CD14-positive monocyte (primary cell): ENCODE results near the gene PPEF1. TPM values are rescaled to one million over a fixed set of nuclear protein-coding genes. Genes with fewer than 3 reads are reported as not detected.
A peak's percentile ranks its signal among the peaks of the same experiment; 100 is the strongest.

Source experiments
- DNase-seq, 3 donors: peaks; one replicate each; pipeline ENCODE4 v3.0.0-alpha.2; 2011 to 2022
- H2AFZ ChIP-seq: 2 replicates; pipeline ENCODE4 v1.6.0; 2012; ENCODE audit warnings: mild to moderate bottlenecking, low read depth, low read length, inconsistent platforms; ENCODE audit not compliant: insufficient read depth, poor library complexity, severe bottlenecking
- H3K27ac ChIP-seq, 2 donors: 1 replicate in 1 of 2; 2 replicates in 1 of 2; pipeline ENCODE4 v1.5.1; 2012 to 2013; ENCODE audit warnings: low read length in 2 of 2, control low read depth in 1 of 2, inconsistent platforms in 1 of 2, low read depth in 1 of 2, mild to moderate bottlenecking in 1 of 2
- H3K27me3 ChIP-seq, 2 donors: one replicate each; pipeline versions ENCODE4 v1.6.0 to v1.6.1; 2011 to 2013; ENCODE audit warnings: low read length in 2 of 2; ENCODE audit not compliant: control insufficient read depth in 2 of 2, insufficient read depth in 2 of 2
- H3K36me3 ChIP-seq, 2 donors: replicated peaks in 1 of 2; 1 replicate in 1 of 2; 2 replicates in 1 of 2; pipeline versions ENCODE4 v1.5.1 to v1.6.1; 2012 to 2013; ENCODE audit warnings: low read length in 2 of 2, control low read depth in 1 of 2, inconsistent platforms in 1 of 2, mild to moderate bottlenecking in 1 of 2; ENCODE audit not compliant: insufficient read depth in 2 of 2, control insufficient read depth in 1 of 2
- H3K4me1 ChIP-seq, 2 donors: 1 replicate in 1 of 2; 2 replicates in 1 of 2; pipeline versions ENCODE4 v1.5.1 to v1.6.1; 2012 to 2013; ENCODE audit warnings: low read length in 2 of 2, control low read depth in 1 of 2, inconsistent platforms in 1 of 2, mild to moderate bottlenecking in 1 of 2, moderate library complexity in 1 of 2; ENCODE audit not compliant: insufficient read depth in 2 of 2, control insufficient read depth in 1 of 2
- H3K4me2 ChIP-seq: replicated peaks from 2 replicates; pipeline ENCODE3; 2012; ENCODE audit warnings: low read length, moderate library complexity, mild to moderate bottlenecking; ENCODE audit not compliant: poor library complexity, severe bottlenecking; ENCODE audit errors: extremely low read depth
- H3K4me3 ChIP-seq, 3 experiments: fragments of 200-600 bp in 1 of 3; sonication (generic) in 1 of 3; replicated peaks in 1 of 3; 1 replicate in 2 of 3; 2 replicates in 1 of 3; pipeline ENCODE4 v1.5.1; 2011 to 2013; ENCODE audit warnings: low read length in 3 of 3, mild to moderate bottlenecking in 3 of 3, control low read depth in 2 of 3, low read depth in 2 of 3, inconsistent platforms in 1 of 3, moderate library complexity in 1 of 3
- H3K79me2 ChIP-seq: 2 replicates; pipeline ENCODE4 v1.6.0; 2012; ENCODE audit warnings: mild to moderate bottlenecking, control low read depth, inconsistent platforms, low read length, moderate library complexity; ENCODE audit not compliant: insufficient read depth
- H3K9ac ChIP-seq: 2 replicates; pipeline ENCODE4 v1.6.0; 2017; ENCODE audit warnings: low read length, mild to moderate bottlenecking; ENCODE audit not compliant: insufficient read depth, poor library complexity, severe bottlenecking
- H3K9me3 ChIP-seq, 2 donors: replicated peaks in 1 of 2; 1 replicate in 1 of 2; 2 replicates in 1 of 2; pipeline versions ENCODE4 v1.5.1 to v1.6.1; 2012 to 2013; ENCODE audit warnings: low read length in 2 of 2, control low read depth in 1 of 2; ENCODE audit not compliant: control insufficient read depth in 1 of 2, insufficient read depth in 1 of 2
- H4K20me1 ChIP-seq: 2 replicates; pipeline ENCODE4 v1.6.0; 2012; ENCODE audit warnings: mild to moderate bottlenecking, low read length, control low read depth, moderate library complexity; ENCODE audit not compliant: insufficient read depth
- H3K27ac Mint-ChIP-seq, 7 donors: one replicate each; pipeline ENCODE4 v1.8.0; 2020; ENCODE audit warnings: mild to moderate bottlenecking in 7 of 7, mixed read lengths in 7 of 7, moderate library complexity in 6 of 7, inconsistent platforms in 2 of 7
- H3K27me3 Mint-ChIP-seq, 3 donors: one replicate each; pipeline ENCODE4 v1.8.0; 2021 to 2022; ENCODE audit warnings: low read depth in 3 of 3, mild to moderate bottlenecking in 3 of 3, mixed read lengths in 3 of 3, moderate library complexity in 3 of 3, inconsistent platforms in 1 of 3
- H3K36me3 Mint-ChIP-seq, 2 donors: one replicate each; pipeline ENCODE4 v1.8.0; 2020; ENCODE audit warnings: mixed read lengths in 2 of 2, inconsistent platforms in 1 of 2, mild to moderate bottlenecking in 1 of 2
- H3K4me1 Mint-ChIP-seq: one replicate; pipeline ENCODE4 v1.8.0; 2020; ENCODE audit warnings: mild to moderate bottlenecking, mixed read lengths
- H3K4me3 Mint-ChIP-seq, 2 donors: one replicate each; pipeline ENCODE4 v1.8.0; 2020; ENCODE audit warnings: mild to moderate bottlenecking in 2 of 2, mixed read lengths in 2 of 2, moderate library complexity in 1 of 2
- H3K9me3 Mint-ChIP-seq, 7 donors: one replicate each; pipeline ENCODE4 v1.8.0; 2020 to 2022; ENCODE audit warnings: mixed read lengths in 7 of 7, mild to moderate bottlenecking in 6 of 7, moderate library complexity in 6 of 7, inconsistent platforms in 2 of 7
- CTCF ChIP-seq: fragments of 200-600 bp; IDR thresholded peaks from one replicate; pipeline ENCODE4 v1.8.0; 2022; ENCODE audit warnings: antibody characterized with exemption, mild to moderate bottlenecking
- WGBS: methylation state at CpG from one replicate; pipeline ENCODE4 v1.1.5; 2013; ENCODE audit warnings: missing lambda C conversion rate; ENCODE audit not compliant: insufficient coverage; 5-methylcytosine and 5-hydroxymethylcytosine counted together
- intact Hi-C, 2 donors: fragments of 100-400 bp; cut with micrococcal nuclease; formaldehyde crosslinking; loops; one replicate each; pipeline versions ENCODE4 v1.15.0 to v1.15.1; 2023
- polyA plus RNA-seq, 3 donors: library from polyadenylated mRNA; depleted of rRNA in 1 of 3; unstranded in 2 of 3; stranded (reverse) in 1 of 3; fragments of 300-500 nt in 2 of 3; fragments of >200 nt in 1 of 3; fragmentation: Illumina TruSeq in 2 of 3; gene quantifications; 1 replicate in 2 of 3; 2 replicates in 1 of 3; pipeline ENCODE4 v1.2.3, GENCODE V29; 2012 to 2021

PPEF1 gene
- polyA plus RNA-seq, 3 donors = 0.26 to 0.32 TPM; not detected in 1

GRCh38 chrX:18722500-18723071 lies 15.1 kb downstream of the PPEF1 start:
- 94% methylated on average over 5 of the region's 10 CpGs for WGBS
- Histone ChIP-seq H3K27ac (no peak overlapping the region), H3K9ac (no peak overlapping the region), H3K27me3 (no peaks in the 10 kb centered on the region), H3K36me3 (no peaks in the 10 kb centered on the region), H3K79me2 (no peaks in the 10 kb centered on the region), H3K4me3 (no peak overlapping the region), H3K9me3 (no peaks in the 10 kb centered on the region), H4K20me1 (no peaks in the 10 kb centered on the region), H3K4me1 (peaks cover 8 to 9% of the 10 kb centered on the region in 2 donors), H3K4me2 (no peak overlapping the region), H2AFZ (no peak overlapping the region)
- Mint-ChIP-seq H3K4me1 (peaks cover 9% of the 10 kb centered on the region), H3K9me3 (no peaks in the 10 kb centered on the region), H3K4me3 (no peak overlapping the region), H3K27me3 (peaks cover 0 to 2% (median under 1%) of the 10 kb centered on the region in 3 donors), H3K36me3 (no peaks in the 10 kb centered on the region), H3K27ac (peak overlapping the region in 1 of 7 donors; percentile 64)
- intact Hi-C loops = no loop called here
- DNase-seq = no peak
- no peak for TF ChIP-seq CTCF

- peak overlapping the region; percentile 68 for H2AFZ ChIP-seq
- H3K4me1 Mint-ChIP-seq = peaks cover 9% of the 10 kb centered on the region
- no peaks in the 10 kb centered on the region for H3K36me3 ChIP-seq
- no peaks in the 10 kb centered on the region for H4K20me1 ChIP-seq
- H3K9me3 ChIP-seq = no peaks in the 10 kb centered on the region
- 80% methylated on average over 2 of the region's 8 CpGs for WGBS
- TF ChIP-seq CTCF = no peak
- no peak overlapping the region for H3K9ac ChIP-seq
- H3K27ac ChIP-seq = no peak overlapping the region
- H3K27me3 ChIP-seq = no peaks in the 10 kb centered on the region
- peak overlapping the region in 1 of 3 experiments; percentile 59 for H3K4me3 ChIP-seq
- peak overlapping the region; percentile 55 for H3K4me2 ChIP-seq
- H3K79me2 ChIP-seq = no peaks in the 10 kb centered on the region
- no peaks in the 10 kb centered on the region for H3K36me3 Mint-ChIP-seq
- intact Hi-C loops = no loop called here
- peaks cover 0 to 5% (median 0%) of the 10 kb centered on the region in 7 donors for H3K9me3 Mint-ChIP-seq
- H3K27me3 Mint-ChIP-seq = peaks cover 0 to 2% (median 0%) of the 10 kb centered on the region in 3 donors
- peak in 1 of 3 donors; percentile 4 for DNase-seq
- H3K27ac Mint-ChIP-seq = peak overlapping the region in 1 of 7 donors; percentile 32
- peaks cover 8 to 9% of the 10 kb centered on the region in 2 donors for H3K4me1 ChIP-seq
- peak overlapping the region in 1 of 2 donors; percentile 64 for H3K4me3 Mint-ChIP-seq
These were observed 18.0 kb downstream of the PPEF1 start for GRCh38 chrX:18725310-18725943.
